MCF 10A (cell line): ENCODE results near the gene RORC. TPM values are rescaled to one million over a fixed set of nuclear protein-coding genes. Genes with fewer than 3 reads are reported as not detected.

ENCODE experiments used
- BruUV-seq: library from RNA; stranded (reverse); fragments of 400-500 nt; replicated peaks from 2 replicates; lab custom pipeline; 2021; lab: Mats Ljungman, UMichigan
- CTCF ChIA-PET: fragments of 300-600 bp; sonication (Branson Sonifier 250); formaldehyde crosslinking; extraction: SDS; loops from one replicate; lab custom pipeline; 2021; ENCODE audit warnings: antibody characterized with exemption, inconsistent platforms; lab: Yijun Ruan, JAX
- POLR2A ChIA-PET: fragments of 300-600, 350-650 bp; sonication (Branson Sonifier 250); formaldehyde crosslinking; extraction: SDS; loops from one replicate; lab custom pipeline; 2020; ENCODE audit warnings: antibody characterized with exemption, inconsistent platforms; lab: Yijun Ruan, JAX
- DNase-seq: peaks from one replicate; pipeline ENCODE4 v3.0.0-alpha.2; 2018; ENCODE audit not compliant: unreplicated experiment
- H3K27ac Mint-ChIP-seq: one replicate; pipeline ENCODE4 v1.8.0; 2022; ENCODE audit warnings: mild to moderate bottlenecking, low read depth, mixed read lengths; ENCODE audit not compliant: unreplicated experiment
- H3K27me3 Mint-ChIP-seq: one replicate; pipeline ENCODE4 v1.8.0; 2022; ENCODE audit warnings: mixed read lengths; ENCODE audit not compliant: insufficient read depth, unreplicated experiment
- H3K36me3 Mint-ChIP-seq: one replicate; pipeline ENCODE4 v1.8.0; 2022; ENCODE audit warnings: mild to moderate bottlenecking, moderate library complexity, mixed read lengths; ENCODE audit not compliant: insufficient read depth, unreplicated experiment
- H3K4me1 Mint-ChIP-seq: one replicate; pipeline ENCODE4 v1.8.0; 2022; ENCODE audit warnings: mixed read lengths; ENCODE audit not compliant: insufficient read depth, unreplicated experiment
- H3K4me3 Mint-ChIP-seq: one replicate; pipeline ENCODE4 v1.8.0; 2022; ENCODE audit warnings: mild to moderate bottlenecking, moderate library complexity, mixed read lengths; ENCODE audit not compliant: unreplicated experiment
- H3K9me3 Mint-ChIP-seq: one replicate; pipeline ENCODE4 v1.8.0; 2022; ENCODE audit warnings: mixed read lengths; ENCODE audit not compliant: unreplicated experiment
- intact Hi-C: fragments of 100-400 bp; cut with micrococcal nuclease; formaldehyde crosslinking; loops from 2 replicates; pipeline ENCODE4 v1.14.1; 2022
- total RNA-seq: library from RNA; stranded (reverse); gene quantifications from 2 replicates; pipeline ENCODE4 v1.2.3, GENCODE V29; 2022
- TF ChIP-seq, protein P1 (sequence below): fragments of 200-600 bp; IDR thresholded peaks from one replicate; pipeline ENCODE4 v1.8.0; 2022; ENCODE audit warnings: antibody characterized with exemption, mild to moderate bottlenecking; ENCODE audit not compliant: unreplicated experiment

RORC gene
- total RNA-seq, 1 experiment from 2014 or later = 0.40 TPM

DNA sequence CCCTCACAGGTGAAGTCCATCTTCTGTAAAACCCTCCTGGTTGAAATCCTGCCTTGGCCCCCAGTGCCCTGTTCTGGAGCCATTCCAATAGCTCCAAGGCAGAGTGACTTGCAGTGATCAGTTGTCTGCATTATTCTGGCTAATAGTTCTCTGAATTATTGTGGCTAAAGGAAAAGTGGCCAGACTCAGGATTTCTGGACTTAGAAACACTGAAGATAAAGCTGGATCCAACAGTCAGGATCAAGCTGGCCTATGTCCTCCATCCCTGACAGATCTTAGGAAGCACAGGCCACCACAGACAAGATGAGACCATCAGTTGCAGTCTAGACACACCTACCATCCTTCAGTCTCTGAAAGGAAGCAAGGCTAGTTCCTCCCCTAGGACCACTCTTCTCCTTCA, 8.8 kb upstream of the RORC start:
- peaks cover 41% of the 10 kb centered on the region for H3K4me1 Mint-ChIP-seq
- H3K36me3 Mint-ChIP-seq = no peaks in the 10 kb centered on the region
- H3K27ac Mint-ChIP-seq = peak overlapping the region; percentile 91
- no TSS peak for BruUV-seq
- ChIA-PET CTCF (interaction anchor here (0.5 to 2.9 kb wide), 16 partner anchors 8 to 307 kb away, joined by 3 to 10 read pairs (median 4); partner anchors contain the start of genes RORC, THEM4 and THEM5), POLR2A (interaction anchor here (0.7 to 2.4 kb wide), 5 partner anchors 12 to 641 kb away, joined by 3 to 12 read pairs (median 3); partner anchors contain the start of gene THEM5)
- H3K4me3 Mint-ChIP-seq = peak overlapping the region; percentile 85
- DNase-seq = no peak
- H3K9me3 Mint-ChIP-seq = no peaks in the 10 kb centered on the region
- intact Hi-C loops = no loop called here
- TF ChIP-seq, protein P1, sequence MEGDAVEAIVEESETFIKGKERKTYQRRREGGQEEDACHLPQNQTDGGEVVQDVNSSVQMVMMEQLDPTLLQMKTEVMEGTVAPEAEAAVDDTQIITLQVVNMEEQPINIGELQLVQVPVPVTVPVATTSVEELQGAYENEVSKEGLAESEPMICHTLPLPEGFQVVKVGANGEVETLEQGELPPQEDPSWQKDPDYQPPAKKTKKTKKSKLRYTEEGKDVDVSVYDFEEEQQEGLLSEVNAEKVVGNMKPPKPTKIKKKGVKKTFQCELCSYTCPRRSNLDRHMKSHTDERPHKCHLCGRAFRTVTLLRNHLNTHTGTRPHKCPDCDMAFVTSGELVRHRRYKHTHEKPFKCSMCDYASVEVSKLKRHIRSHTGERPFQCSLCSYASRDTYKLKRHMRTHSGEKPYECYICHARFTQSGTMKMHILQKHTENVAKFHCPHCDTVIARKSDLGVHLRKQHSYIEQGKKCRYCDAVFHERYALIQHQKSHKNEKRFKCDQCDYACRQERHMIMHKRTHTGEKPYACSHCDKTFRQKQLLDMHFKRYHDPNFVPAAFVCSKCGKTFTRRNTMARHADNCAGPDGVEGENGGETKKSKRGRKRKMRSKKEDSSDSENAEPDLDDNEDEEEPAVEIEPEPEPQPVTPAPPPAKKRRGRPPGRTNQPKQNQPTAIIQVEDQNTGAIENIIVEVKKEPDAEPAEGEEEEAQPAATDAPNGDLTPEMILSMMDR = no peak
- no peaks in the 10 kb centered on the region for H3K27me3 Mint-ChIP-seq

DNA sequence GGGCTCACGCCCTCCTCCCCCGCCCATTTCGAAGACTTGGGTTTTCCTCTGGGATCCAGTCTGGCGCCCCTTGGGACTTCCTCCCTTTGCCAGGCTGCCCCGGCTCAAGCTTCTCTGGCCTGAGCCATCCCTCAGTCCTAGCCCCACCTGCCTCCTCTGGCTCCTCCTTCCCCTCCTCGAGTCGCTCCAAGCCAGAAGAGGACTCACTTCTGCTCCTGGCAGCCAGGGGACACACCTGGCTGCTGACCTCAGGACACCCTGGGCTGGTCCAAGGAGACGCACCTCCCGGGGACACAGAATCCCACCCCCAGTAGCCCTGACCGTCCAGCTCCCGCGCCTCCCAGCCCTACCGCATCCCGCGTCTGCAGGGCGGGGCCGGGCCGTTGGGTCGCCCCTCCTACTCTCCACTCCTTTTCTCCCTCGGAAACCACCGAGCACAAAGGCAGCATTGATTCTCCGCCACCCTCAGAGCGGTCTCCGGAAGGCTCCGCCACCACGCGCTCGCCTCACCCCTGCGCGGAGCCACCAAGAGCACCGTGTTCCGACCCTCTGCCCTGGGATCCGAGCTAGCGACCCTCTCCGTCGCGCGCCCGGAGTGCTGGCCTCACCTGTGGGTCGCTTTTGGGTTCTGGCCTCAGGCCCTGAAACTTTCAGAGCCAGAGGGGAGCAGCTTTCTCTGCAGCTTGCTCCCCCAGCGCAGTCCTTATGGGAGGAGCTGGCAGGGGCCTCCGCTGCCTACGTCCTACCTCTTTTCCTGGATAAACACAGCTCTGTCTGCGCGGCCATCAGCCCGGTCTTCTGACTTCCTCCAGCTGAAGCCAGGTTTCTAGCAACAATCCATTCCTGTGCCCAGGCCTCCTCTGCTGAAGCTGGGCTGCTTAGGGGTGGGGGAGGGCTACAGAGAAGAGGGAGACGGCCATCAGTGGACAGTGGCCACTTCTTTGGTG, 8.1 kb upstream of the RORC start, which contains the start of gene C2CD4D:
Gene C2CD4D (minus strand): TSS at position 364 of the 947 bp plus-strand sequence. CDS start 831 bp downstream, outside the sequence.
- ChIA-PET POLR2A (interaction anchor here (0.6 to 2.4 kb wide), 8 partner anchors 13 to 640 kb away, joined by 3 to 12 read pairs (median 3); partner anchors contain the start of genes THEM4 and THEM5), CTCF (interaction anchor here (0.5 to 2.9 kb wide), 18 partner anchors 9 to 422 kb away, joined by 3 to 10 read pairs (median 4); partner anchors contain the start of genes MRPL9, THEM4 and THEM5)
- intact Hi-C loops = loop anchor here (5.0 kb wide), 1 partner anchor 47 kb away; the partner anchor contains the start of gene TDRKH
- H3K27ac Mint-ChIP-seq = peak within 1 kb of the TSS; percentile 91
- peaks cover 41% of the 10 kb centered on the region for H3K4me1 Mint-ChIP-seq
- H3K36me3 Mint-ChIP-seq = no peaks in the 10 kb centered on the region
- TF ChIP-seq, protein P1 = no peak
- H3K4me3 Mint-ChIP-seq = peak within 1 kb of the TSS; percentile 85
- no peaks in the 10 kb centered on the region for H3K9me3 Mint-ChIP-seq
- H3K27me3 Mint-ChIP-seq = no peaks in the 10 kb centered on the region
- DNase-seq = peak; percentile 84
- BruUV-seq = no TSS peak

DNA sequence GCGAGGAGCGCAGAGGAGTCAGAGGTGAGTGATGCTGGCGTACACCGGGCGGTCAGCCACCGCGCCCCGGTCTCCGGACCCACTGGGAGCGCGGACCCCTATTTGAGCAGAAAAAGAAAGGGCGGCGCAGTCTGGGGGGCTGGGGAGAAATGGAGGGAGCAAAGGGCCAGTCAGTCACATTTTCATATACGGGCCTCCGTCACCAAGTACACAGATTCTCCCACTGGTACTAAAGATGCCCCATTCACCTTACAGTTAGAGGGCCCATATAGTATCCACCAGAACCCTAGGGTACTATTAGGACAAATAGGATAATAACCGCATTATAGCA, 7.4 kb upstream of the RORC start:
- TF ChIP-seq, protein P1 = no peak
- intact Hi-C loops = loop anchor here (5.0 kb wide), 1 partner anchor 47 kb away; the partner anchor contains the start of gene TDRKH
- H3K4me3 Mint-ChIP-seq = peak overlapping the region; percentile 85
- ChIA-PET CTCF (interaction anchor here (1.0 to 2.9 kb wide), 4 partner anchors 19 to 381 kb away, joined by 3 to 10 read pairs (median 4); partner anchors contain the start of gene MRPL9), POLR2A (interaction anchor here (0.6 to 2.4 kb wide), 6 partner anchors 15 to 639 kb away, joined by 3 to 12 read pairs (median 3); partner anchors contain the start of genes THEM4 and THEM5)
- H3K36me3 Mint-ChIP-seq = no peaks in the 10 kb centered on the region
- DNase-seq = no peak
- no peak overlapping the region for H3K27ac Mint-ChIP-seq
- H3K4me1 Mint-ChIP-seq = peaks cover 41% of the 10 kb centered on the region
- H3K27me3 Mint-ChIP-seq = no peaks in the 10 kb centered on the region
- no TSS peak for BruUV-seq
- no peaks in the 10 kb centered on the region for H3K9me3 Mint-ChIP-seq
